HepG2 (cell line): ENCODE data around the gene SLC7A6OS. TPM values are rescaled to one million over a fixed set of nuclear protein-coding genes. Genes with fewer than 3 reads are reported as not detected.

Source experiments
- ATAC-seq: fragments of 200-7000 bp; cut with Tn5 transposase; 3 replicates; pipeline ENCODE4 v1.9.1; 2020; ENCODE audit warnings: mild to moderate bottlenecking, moderate library complexity
- BruUV-seq: library from RNA; stranded (reverse); fragments of 400-500 nt; replicated peaks from 2 replicates; lab custom pipeline; 2021; lab: Mats Ljungman, UMichigan
- CTCF ChIA-PET: fragments of 300-600 bp; formaldehyde crosslinking; extraction: SDS; loops from one replicate; lab custom pipeline; 2021; ENCODE audit warnings: low total read pairs, inconsistent platforms, low intra/inter-chr PET ratio; lab: Yijun Ruan, JAX
- POLR2A ChIA-PET: fragments of 350-600 bp; sonication (Branson Sonifier 250); formaldehyde crosslinking; loops from one replicate; lab custom pipeline; 2020; ENCODE audit warnings: antibody characterized with exemption, inconsistent platforms; lab: Yijun Ruan, JAX
- DNase-seq: peaks from one replicate; pipeline ENCODE4 v3.0.0-alpha.2; 2015; ENCODE audit warnings: low spot score
- FAIRE-seq: peaks from 3 replicates; lab custom pipeline; 2011; peaks lifted over from hg19 to GRCh38; lab: Jason Lieb, UNC
- H2AFZ ChIP-seq: one replicate; pipeline ENCODE4 v1.6.1; 2011; ENCODE audit warnings: low read length, inconsistent platforms
- H3K27ac ChIP-seq: fragments of 300-600 bp; 3 replicates; pipeline ENCODE4 v1.8.0; 2011; ENCODE audit warnings: mixed run types, mild to moderate bottlenecking, mixed read lengths, low read length, inconsistent platforms; ENCODE audit not compliant: insufficient read depth; ENCODE audit errors: extremely low read length
- H3K27me3 ChIP-seq, 2 experiments: fragments of 200-600 bp in 1 of 2; 2 replicates in 1 of 2; 3 replicates in 1 of 2; pipeline versions ENCODE4 v1.6.0 to v1.8.0; 2011; ENCODE audit warnings: low read length in 2 of 2, mild to moderate bottlenecking in 2 of 2, moderate library complexity in 2 of 2, inconsistent platforms in 1 of 2; ENCODE audit not compliant: insufficient read depth in 2 of 2, control insufficient read depth in 1 of 2
- H3K36me3 ChIP-seq, 2 experiments: fragments of 200-600 bp in 1 of 2; replicated peaks in 1 of 2; 2 replicates in 1 of 2; 3 replicates in 1 of 2; pipeline versions ENCODE4 v1.5.1 to v1.8.0; 2011; ENCODE audit warnings: low read length in 2 of 2, inconsistent platforms in 1 of 2; ENCODE audit not compliant: insufficient read depth in 2 of 2, control insufficient read depth in 1 of 2
- H3K4me1 ChIP-seq: 2 replicates; pipeline ENCODE4 v1.5.1; 2012; ENCODE audit warnings: low read length, inconsistent platforms; ENCODE audit not compliant: insufficient read depth
- H3K4me2 ChIP-seq: 2 replicates; pipeline ENCODE4 v1.6.0; 2011; ENCODE audit warnings: low read depth, low read length, inconsistent platforms
- H3K4me3 ChIP-seq, 3 experiments: fragments of 200-600 bp in 1 of 3; sonication (generic), shearing (Covaris generic) in 1 of 3; replicated peaks in 1 of 3; 2 replicates each; pipeline ENCODE4 v1.5.1; 2011 to 2016; ENCODE audit warnings: low read length in 3 of 3, inconsistent platforms in 2 of 3, low read depth in 2 of 3, mild to moderate bottlenecking in 2 of 3, control low read depth in 1 of 3, mixed read lengths in 1 of 3; ENCODE audit not compliant: insufficient read depth in 1 of 3
- H3K79me2 ChIP-seq: one replicate; pipeline ENCODE4 v1.6.1; 2011; ENCODE audit warnings: low read length, inconsistent platforms; ENCODE audit not compliant: insufficient read depth
- H3K9ac ChIP-seq: 2 replicates; pipeline ENCODE4 v1.6.0; 2011; ENCODE audit warnings: mild to moderate bottlenecking, low read depth, low read length, inconsistent platforms; ENCODE audit not compliant: insufficient read depth
- H3K9me3 ChIP-seq: 2 replicates; pipeline ENCODE4 v1.5.1; 2012; ENCODE audit warnings: mild to moderate bottlenecking, low read length
- H4K20me1 ChIP-seq: 2 replicates; pipeline ENCODE4 v1.6.0; 2011; ENCODE audit warnings: inconsistent platforms, mild to moderate bottlenecking, low read length, moderate library complexity; ENCODE audit not compliant: insufficient read depth
- ARID2 ChIP-seq: sonication (generic); formaldehyde crosslinking; IDR thresholded peaks from 2 replicates; pipeline ENCODE4 v1.8.1; 2022; ENCODE audit warnings: mild to moderate bottlenecking, missing genetic modification reagents, borderline replicate concordance
- ASH2L ChIP-seq: fragments of 300-600, 200-600 bp; sonication (generic); IDR thresholded peaks from 2 replicates; pipeline ENCODE4 v1.7.0; 2017; ENCODE audit warnings: low read depth, mild to moderate bottlenecking, moderate library complexity, mixed read lengths, low read length; ENCODE audit not compliant: insufficient read length
- MAFG ChIP-seq: sonication (generic); formaldehyde crosslinking; IDR thresholded peaks from 2 replicates; pipeline ENCODE4 v1.5.1; 2020; ENCODE audit warnings: mild to moderate bottlenecking, missing genetic modification reagents
- SRY ChIP-seq: sonication (generic); formaldehyde crosslinking; IDR thresholded peaks from 2 replicates; pipeline ENCODE4 v1.8.0; 2022; ENCODE audit warnings: mild to moderate bottlenecking, missing genetic modification reagents
- TCF12 ChIP-seq, 2 experiments: fragments of 450-650 bp in 1 of 2; sonication (generic) in 1 of 2; formaldehyde crosslinking in 1 of 2; IDR thresholded peaks; 2 replicates each; pipeline versions ENCODE4 v1.6.1 to v1.8.0; 2017 to 2022; ENCODE audit warnings: antibody characterized with exemption in 1 of 2, mild to moderate bottlenecking in 1 of 2, missing genetic modification reagents in 1 of 2, moderate library complexity in 1 of 2
- ZBTB10 ChIP-seq: sonication (generic); formaldehyde crosslinking; IDR thresholded peaks from 2 replicates; pipeline ENCODE4 v1.4.0; 2020; ENCODE audit warnings: missing genetic modification reagents, borderline replicate concordance
- ZSCAN29 ChIP-seq: sonication (generic); formaldehyde crosslinking; conservative IDR thresholded peaks from 2 replicates; pipeline ENCODE4 v1.4.0; 2020; ENCODE audit warnings: mild to moderate bottlenecking, missing genetic modification reagents
- WGBS: methylation state at CpG from one replicate; pipeline ENCODE4 v1.1.6; 2017; ENCODE audit warnings: low lambda C conversion rate; 5-methylcytosine and 5-hydroxymethylcytosine counted together
- in situ Hi-C: cut with HindIII; loops from 2 replicates; pipeline ENCODE4 v1.10.0; 2017; ENCODE audit warnings: low pct_unique_long_range_greater_than_20kb; ENCODE audit not compliant: extremely low pct_ligation_motif_present
- intact Hi-C: fragments of 100-400 bp; cut with micrococcal nuclease; formaldehyde crosslinking; loops from one replicate; pipeline ENCODE4 v1.10.0; 2022; ENCODE audit not compliant: unreplicated experiment
- polyA plus RNA-seq, 8 experiments: library from polyadenylated mRNA; depleted of rRNA in 3 of 8; stranded (reverse) in 7 of 8; unstranded in 1 of 8; fragments of >200 nt; fragmentation: Illumina TruSeq in 4 of 8; extraction: Trizol in 4 of 8; gene quantifications; 2 replicates each; pipeline versions ENCODE4 v1.2.1 to v1.2.3, GENCODE V29; 2011 to 2016; ENCODE audit warnings: low read depth in 4 of 8, missing spikeins in 1 of 8, mixed read lengths in 1 of 8; ENCODE audit not compliant: insufficient read depth in 1 of 8
- total RNA-seq, 5 experiments: library from RNA; depleted of rRNA; stranded (reverse); fragments of >200 nt; fragmentation: Illumina TruSeq; extraction: Trizol; gene quantifications; 2 replicates each; pipeline ENCODE4 v1.2.3, GENCODE V29; 2016; ENCODE audit warnings: low read depth in 1 of 5
- TF ChIP-seq, protein P1 (sequence below): sonication (generic); formaldehyde crosslinking; IDR thresholded peaks from 2 replicates; pipeline ENCODE4 v1.4.0; 2020; ENCODE audit warnings: missing genetic modification reagents

Gene SLC7A6OS
- total and polyA plus RNA-seq, 2 of the 13 experiments (the other 11 are each of a cell fraction or from before 2014, with no cell fraction given), result 11.2 to 21.5 TPM

- Histone ChIP-seq H3K4me2 (no peak overlapping the region), H3K4me1 (peaks cover 30% of the 10 kb centered on the region), H3K79me2 (no peaks in the 10 kb centered on the region), H3K9me3 (no peaks in the 10 kb centered on the region), H3K27me3 (no peaks in the 10 kb centered on the region), H3K4me3 (no peak overlapping the region), H3K9ac (no peak overlapping the region), H4K20me1 (no peaks in the 10 kb centered on the region), H3K27ac (no peak overlapping the region), H3K36me3 (peaks cover 3 to 56% of the 10 kb centered on the region in 2 experiments), H2AFZ (no peak overlapping the region)
- BruUV-seq, result no TSS peak
- TF ChIP-seq ZSCAN29 (CRISPR knock-in tag), result no peak
- TF ChIP-seq MAFG, result no peak
- no peak for TF ChIP-seq ZBTB10 (CRISPR knock-in tag)
- TF ChIP-seq SRY (CRISPR knock-in tag), result no peak
- no peak for TF ChIP-seq ASH2L
- TF ChIP-seq, protein P1, sequence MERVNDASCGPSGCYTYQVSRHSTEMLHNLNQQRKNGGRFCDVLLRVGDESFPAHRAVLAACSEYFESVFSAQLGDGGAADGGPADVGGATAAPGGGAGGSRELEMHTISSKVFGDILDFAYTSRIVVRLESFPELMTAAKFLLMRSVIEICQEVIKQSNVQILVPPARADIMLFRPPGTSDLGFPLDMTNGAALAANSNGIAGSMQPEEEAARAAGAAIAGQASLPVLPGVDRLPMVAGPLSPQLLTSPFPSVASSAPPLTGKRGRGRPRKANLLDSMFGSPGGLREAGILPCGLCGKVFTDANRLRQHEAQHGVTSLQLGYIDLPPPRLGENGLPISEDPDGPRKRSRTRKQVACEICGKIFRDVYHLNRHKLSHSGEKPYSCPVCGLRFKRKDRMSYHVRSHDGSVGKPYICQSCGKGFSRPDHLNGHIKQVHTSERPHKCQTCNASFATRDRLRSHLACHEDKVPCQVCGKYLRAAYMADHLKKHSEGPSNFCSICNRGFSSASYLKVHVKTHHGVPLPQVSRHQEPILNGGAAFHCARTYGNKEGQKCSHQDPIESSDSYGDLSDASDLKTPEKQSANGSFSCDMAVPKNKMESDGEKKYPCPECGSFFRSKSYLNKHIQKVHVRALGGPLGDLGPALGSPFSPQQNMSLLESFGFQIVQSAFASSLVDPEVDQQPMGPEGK (CRISPR knock-in tag), result no peak
- TF ChIP-seq TCF12 (IDR thresholded peaks at IDR 0.05), result no peak
- no peak for TF ChIP-seq TCF12 (CRISPR knock-in tag; IDR thresholded peaks at IDR 0.05)
- TF ChIP-seq ARID2 (CRISPR knock-in tag), result no peak
- ATAC-seq, result no peak
- intact Hi-C loops, result no loop called here
- no peak for DNase-seq
- no peak for FAIRE-seq
- WGBS, result 91% methylated on average over 5 of the region's 5 CpGs
- POLR2A ChIA-PET, result interaction anchor here (0.8 to 3.9 kb wide), 3 partner anchors 14 to 67 kb away, joined by 3 to 24 read pairs (median 3); partner anchors contain the start of genes PRMT7, SLC7A6 and SLC7A6OS
- in situ Hi-C loops, result no loop called here
- CTCF ChIA-PET, result interaction anchor here (1.1 kb wide), 1 partner anchor 63 kb away, joined by 4 read pairs; no protein-coding TSS in a partner anchor
These were observed 13.6 kb upstream of the SLC7A6OS start for GRCh38 chr16:68324336-68324735.
